ENCODE results near the gene KTN1.

The KTN1 gene

DNA sequence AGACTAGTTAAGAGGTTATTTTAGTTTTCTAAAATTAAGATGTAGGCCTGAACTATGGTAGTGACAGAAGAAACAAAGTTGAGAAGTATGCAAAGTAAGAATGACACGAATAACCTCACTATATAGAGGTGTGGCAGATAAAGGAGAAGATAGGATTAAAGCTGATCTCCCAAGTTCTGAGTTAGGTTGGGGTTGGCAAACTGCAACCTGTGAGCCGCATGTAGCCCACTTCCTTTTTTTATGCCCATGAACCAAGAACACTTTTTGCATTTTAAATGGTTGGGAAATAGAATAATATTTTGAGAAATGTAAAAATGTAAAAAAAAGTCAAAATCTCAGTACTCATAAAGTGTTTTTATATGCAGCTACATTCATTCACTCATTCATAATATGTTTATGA lies 34.3 kb downstream of the KTN1 start:
- no peak for DNase-seq

DNA sequence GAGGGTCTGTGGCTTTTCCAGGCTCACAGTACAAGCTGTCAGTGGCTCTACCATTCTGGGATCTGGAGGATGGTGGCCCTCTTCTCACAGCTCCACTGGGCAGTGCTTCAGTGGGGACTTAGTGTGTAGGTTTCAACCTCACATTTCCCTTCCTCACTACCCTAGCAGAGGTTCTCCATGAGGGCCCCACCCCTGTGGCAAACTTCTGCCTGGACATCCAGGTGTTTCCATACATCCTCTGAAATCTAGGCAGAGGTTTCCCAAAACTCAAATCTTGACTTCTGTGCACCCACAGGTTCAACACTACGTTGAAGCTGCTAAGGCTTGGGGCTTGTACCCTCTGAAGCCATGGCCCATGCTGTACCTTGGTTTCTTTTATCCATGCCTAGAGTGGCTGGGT lies 40.3 kb downstream of the KTN1 start:
- DNase-seq, result no peak

DNA sequence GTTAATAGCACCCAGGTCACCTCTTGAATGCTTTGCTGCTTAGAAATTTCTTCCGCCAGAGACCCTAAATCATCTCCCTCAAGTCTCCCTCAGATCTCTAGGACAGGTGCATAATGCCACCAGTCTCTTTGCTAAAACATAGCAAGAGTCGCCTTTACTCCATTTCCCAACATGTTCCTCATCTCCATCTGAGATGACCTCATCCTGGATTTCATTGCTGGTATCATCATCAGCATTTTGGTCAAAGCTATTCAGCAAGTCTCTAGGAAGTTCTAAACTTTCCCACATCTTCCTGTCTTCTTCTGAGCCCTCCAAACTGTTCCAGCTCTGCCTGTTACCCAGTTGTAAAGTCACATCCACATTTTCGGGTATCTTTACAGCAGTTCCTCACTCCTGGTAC lies 41.0 kb downstream of the KTN1 start:
- no peak for DNase-seq

DNA sequence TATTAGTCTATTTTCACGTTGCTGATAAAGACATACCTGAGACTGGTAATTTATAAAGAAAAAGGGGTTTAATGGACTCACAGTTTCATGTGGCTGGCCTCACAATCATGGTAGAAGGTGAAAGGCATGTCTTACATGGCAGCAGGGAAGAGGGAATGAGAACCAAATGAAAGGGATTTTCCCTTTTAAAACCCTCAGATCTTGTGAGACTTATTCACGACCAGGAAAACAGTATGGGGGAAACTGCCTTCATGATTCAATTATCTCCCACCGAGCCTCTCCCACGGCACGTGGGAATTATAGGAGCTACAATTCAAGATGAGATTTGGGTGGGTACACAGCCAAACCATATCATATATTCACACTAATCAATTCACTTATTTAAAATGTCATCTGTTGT lies 41.4 kb downstream of the KTN1 start:
- no peak for DNase-seq

DNA sequence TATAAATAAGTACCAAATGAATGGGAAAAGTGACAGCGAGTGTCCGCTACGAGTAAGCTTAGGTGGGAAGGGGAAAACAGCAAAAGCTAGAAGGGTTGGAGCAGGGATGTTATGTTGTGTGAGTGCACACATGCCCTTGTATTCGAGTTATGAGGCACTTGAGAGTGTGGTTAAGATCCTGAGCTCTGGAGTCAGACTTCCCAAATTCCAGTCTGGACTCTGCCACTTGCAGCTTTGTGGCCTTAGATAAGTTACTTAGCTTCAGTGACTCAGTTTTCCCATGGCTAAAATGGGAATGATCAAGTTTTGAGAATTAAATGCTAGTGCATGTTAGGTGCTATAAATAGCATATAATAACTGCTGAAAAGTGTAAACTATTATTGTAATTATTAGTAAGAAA lies 44.9 kb downstream of the KTN1 start:
- no peak for DNase-seq

DNA sequence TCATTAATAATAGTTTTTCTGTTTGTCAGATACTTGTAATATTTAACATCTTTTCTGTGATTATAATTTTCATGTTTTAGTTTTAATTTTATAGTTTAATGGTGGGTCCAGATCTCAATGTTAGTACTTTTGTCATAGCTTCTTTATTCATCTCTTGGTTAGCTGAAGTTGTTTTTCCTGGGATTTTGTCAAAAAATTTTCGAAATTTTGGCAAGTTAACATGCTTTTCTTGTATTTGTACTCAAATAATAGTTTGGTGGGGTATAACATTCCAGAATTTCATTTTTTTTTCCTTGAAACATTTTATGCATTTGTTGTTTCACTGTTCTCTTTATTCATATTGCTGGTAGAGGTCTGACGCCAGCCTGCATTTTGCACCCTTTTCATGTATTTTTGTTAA lies 45.5 kb downstream of the KTN1 start:
- DNase-seq, result no peak

- no peak for DNase-seq
Observed at GRCh38 chr14:55626131-55626530, 46.1 kb downstream of the KTN1 start.

GRCh38 chr14:55628426-55628825 lies 48.4 kb downstream of the KTN1 start:
- no peak for DNase-seq

DNA sequence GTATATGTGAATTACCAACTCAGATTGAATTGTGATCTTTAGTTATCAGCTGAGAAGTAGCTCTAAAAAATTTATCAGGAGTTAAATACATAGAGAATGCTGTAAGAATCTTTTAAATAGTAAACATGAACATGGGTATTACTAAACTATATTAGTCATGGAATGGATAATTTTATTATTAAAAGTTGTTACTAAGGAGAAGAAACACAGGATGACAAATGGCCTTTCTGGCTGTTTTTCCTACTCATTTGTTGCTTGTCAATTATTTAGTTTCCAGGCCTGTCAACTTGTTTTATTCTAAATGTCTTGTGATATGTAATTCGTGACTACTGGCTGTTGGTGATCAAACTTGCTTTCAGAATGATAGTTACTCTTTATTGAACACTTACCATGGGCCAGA lies 58.7 kb downstream of the KTN1 start:
- DNase-seq, result no peak

GRCh38 chr14:55641290-55641689 lies 61.3 kb downstream of the KTN1 start:
- DNase-seq, result no peak

- no peak for DNase-seq
Observed at GRCh38 chr14:55641954-55642353, 61.9 kb downstream of the KTN1 start.

GRCh38 chr14:55645145-55645544 lies 65.1 kb downstream of the KTN1 start:
- no peak for DNase-seq

GRCh38 chr14:55645845-55646832 lies 66.1 kb downstream of the KTN1 start:
- DNase-seq, result no peak

DNA sequence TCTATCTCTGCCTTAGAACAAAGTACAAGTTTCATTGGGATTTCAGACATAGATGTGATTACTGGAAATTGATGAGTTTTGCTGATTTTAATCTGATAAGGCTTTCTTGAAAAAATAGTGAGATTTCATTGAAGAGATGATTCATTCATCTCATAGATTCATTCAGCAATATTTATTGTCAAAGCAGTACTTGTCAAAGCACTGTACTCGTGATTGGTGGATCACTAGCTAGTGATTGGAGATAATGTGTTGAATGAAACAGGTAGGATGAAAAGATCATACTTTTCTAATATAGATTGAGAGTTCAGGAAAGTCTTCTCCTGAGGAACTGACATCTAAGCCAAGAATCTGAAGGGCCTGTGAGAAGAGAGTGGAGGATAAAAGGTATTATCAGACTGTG lies 71.0 kb downstream of the KTN1 start:
- DNase-seq, result no peak

DNA sequence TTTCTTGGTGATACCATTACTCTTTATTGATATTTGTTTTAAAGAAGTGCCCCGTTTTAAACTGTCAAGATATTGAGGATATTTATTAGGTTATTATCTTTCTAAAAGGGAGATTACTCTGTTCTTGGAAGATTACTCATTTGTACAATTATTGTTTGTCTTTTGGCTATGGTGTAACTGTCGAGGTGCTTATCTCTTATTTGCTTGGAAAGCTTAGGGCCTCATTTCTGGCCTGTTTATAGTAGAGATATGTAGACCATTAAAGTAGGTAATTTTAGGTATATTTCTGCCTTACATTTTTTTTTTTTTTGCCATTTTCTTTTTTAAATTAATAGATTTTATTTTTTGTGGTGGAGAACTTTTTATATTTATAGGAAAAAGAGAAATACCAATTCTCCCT lies 74.2 kb downstream of the KTN1 start:
- no peak for DNase-seq

- no peak for DNase-seq
Observed at GRCh38 chr14:55661029-55661428, 81.0 kb downstream of the KTN1 start.

DNA sequence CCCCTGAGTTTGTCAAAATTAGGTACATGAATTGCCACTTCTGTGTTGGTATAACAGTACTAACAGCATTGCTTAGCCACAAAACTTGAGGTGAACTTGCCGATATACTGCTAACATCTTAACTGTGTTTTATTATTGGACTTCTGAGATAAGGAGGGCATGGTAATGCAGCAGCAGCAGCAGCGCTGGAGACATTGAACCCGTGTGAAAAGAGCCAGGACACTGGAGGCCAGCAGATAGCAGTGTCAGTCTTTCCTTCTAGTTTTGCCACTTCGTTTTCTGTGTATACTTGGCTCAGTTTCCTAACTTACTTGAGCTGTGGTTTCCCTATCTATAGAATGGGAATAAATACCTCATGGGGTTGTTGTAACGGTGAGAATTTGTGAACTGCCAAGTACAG lies 82.7 kb downstream of the KTN1 start:
- DNase-seq, result no peak

GRCh38 chr14:55665067-55665675 lies 85.2 kb downstream of the KTN1 start:
- no peak for DNase-seq

DNA sequence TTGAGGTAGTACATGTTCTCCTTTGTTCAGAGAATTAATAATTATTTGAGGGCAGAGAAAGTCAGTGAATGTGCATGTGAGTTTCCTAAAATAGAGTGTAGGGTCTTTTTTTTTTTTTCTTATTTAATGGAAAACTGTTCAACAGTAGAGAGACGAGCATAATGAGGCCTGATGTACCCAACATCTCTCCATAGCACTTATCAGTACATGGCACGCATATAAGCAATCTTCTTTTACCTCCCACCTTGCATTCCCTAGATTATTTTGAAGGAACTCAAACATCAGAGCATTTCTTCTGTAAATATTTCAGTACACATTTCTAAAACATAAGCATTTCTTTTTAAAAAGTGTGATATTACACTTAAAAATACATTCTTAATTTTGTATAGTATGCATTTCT lies 87.8 kb downstream of the KTN1 start:
- no peak for DNase-seq

GRCh38 chr14:55671641-55672040 lies 91.6 kb downstream of the KTN1 start:
- DNase-seq, result no peak

GRCh38 chr14:55673048-55673447 lies 93.0 kb downstream of the KTN1 start:
- DNase-seq, result no peak

- DNase-seq, result no peak
Observed at GRCh38 chr14:55681096-55681495, 101.1 kb downstream of the KTN1 start.

DNA sequence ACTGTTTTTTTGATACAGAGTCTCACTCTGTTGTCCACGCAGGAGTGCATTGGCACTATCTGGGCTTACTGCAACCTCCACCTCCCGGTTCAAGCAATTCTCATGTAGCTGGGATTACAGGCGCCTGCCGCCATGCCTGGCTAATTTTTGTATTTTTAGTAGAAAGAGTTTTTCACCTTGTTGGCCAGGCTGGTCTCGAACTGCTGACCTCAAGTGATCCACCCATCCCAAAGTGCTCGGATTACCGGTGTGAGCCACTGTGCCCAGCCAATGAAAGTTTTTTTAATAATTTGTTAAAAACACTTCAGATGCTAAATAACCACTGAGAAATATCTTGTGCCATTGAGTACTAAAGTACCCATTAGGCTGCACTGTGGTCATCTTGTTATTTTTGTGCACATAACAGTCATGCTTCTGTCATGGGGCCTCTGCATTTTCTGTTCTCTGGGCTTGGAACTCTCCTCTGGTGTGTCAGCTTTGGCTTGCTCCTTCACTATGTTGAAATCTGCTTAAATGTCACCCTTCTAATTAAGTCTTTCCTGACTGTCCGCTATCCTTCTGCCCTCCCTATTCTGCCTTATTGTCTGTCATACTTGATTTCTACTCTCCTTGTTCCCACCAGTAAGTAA lies 105.1 kb downstream of the KTN1 start:
- no peak for DNase-seq

DNA sequence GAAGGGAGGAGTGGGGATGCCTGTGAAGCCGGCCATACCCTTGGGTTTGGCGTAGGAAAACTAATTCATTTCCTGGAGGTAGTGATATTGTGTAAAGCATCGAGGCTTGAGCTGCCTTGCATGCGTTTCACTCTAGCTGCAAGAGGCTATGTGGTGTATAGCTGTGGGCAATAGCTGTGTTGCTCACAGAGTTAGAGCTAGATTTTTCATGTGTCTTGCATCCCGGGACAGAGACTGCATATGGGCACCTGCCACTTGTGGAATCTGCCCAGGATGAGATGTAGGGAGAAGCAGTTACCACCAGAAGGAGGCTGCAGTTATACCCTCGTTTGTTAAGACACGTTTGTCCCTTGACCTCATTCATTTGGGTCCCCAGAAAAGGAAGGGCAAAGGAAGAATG lies 106.7 kb downstream of the KTN1 start:
- DNase-seq, result no peak

Data from left hindlimb (tissue), 1 donor.